ENCODE measurements around the gene TGFB2. TPM values are rescaled to one million over a fixed set of nuclear protein-coding genes. Genes with fewer than 3 reads are reported as not detected.

The TGFB2 gene
- total RNA-seq, 1 experiment from 2014 or later, result 2.5 TPM

DNA sequence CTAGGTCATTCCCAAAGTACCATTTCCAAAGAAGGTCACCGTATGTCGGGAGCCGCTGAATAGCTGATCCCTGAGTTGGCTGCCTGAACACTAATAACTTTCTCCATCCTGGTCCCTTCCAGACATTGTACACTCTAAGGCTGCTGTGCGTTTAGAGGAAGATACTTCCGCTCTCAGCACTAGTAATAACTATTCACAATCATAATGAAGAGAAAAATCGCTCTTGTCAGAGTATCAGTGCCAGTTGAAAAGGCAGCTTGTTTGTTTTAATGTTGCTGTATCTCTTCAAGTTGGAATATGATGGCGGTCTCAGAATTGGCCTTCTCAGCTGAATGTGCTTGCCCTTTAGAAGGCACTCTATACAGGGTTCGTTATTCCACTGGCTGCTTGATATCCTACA is 43.5 kb downstream of the TGFB2 start (continued):
- TF ChIP-seq CREM (CRISPR knock-in tag; IDR thresholded peaks at IDR 0.05) (no peak), ZNF138 (CRISPR knock-in tag; conservative IDR thresholded peaks at IDR 0.05) (no peak)
- TF ChIP-seq, protein P1, sequence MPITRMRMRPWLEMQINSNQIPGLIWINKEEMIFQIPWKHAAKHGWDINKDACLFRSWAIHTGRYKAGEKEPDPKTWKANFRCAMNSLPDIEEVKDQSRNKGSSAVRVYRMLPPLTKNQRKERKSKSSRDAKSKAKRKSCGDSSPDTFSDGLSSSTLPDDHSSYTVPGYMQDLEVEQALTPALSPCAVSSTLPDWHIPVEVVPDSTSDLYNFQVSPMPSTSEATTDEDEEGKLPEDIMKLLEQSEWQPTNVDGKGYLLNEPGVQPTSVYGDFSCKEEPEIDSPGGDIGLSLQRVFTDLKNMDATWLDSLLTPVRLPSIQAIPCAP (CRISPR knock-in tag; IDR thresholded peaks at IDR 0.05), result no peak

DNA sequence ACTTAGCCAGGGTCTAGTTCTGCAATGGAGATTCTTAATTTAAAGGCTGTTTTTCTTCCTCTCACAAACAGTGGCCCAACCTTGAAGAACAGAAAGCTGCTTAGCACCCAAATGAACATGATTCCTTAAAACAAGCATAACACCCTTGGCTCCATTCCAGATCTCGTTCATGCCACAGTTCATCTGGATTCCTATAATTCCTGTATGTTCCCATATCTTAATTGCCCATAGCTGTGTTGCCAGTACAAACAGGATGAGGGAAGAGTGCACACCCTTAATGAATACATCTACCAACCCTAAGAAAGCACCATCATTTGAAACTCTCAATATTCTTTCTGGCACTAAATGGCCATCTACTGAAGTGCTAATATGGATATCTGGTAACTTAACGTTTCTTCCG is 45.5 kb downstream of the TGFB2 start:
- TF ChIP-seq, protein P2, sequence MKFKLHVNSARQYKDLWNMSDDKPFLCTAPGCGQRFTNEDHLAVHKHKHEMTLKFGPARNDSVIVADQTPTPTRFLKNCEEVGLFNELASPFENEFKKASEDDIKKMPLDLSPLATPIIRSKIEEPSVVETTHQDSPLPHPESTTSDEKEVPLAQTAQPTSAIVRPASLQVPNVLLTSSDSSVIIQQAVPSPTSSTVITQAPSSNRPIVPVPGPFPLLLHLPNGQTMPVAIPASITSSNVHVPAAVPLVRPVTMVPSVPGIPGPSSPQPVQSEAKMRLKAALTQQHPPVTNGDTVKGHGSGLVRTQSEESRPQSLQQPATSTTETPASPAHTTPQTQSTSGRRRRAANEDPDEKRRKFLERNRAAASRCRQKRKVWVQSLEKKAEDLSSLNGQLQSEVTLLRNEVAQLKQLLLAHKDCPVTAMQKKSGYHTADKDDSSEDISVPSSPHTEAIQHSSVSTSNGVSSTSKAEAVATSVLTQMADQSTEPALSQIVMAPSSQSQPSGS (CRISPR knock-in tag; IDR thresholded peaks at IDR 0.05; ENCODE audit: borderline replicate concordance, low read depth), result no peak
- no peak for TF ChIP-seq KAT7 (CRISPR knock-in tag; IDR thresholded peaks at IDR 0.05; ENCODE audit: borderline replicate concordance)
- TF ChIP-seq, protein P3, sequence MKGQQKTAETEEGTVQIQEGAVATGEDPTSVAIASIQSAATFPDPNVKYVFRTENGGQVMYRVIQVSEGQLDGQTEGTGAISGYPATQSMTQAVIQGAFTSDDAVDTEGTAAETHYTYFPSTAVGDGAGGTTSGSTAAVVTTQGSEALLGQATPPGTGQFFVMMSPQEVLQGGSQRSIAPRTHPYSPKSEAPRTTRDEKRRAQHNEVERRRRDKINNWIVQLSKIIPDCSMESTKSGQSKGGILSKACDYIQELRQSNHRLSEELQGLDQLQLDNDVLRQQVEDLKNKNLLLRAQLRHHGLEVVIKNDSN (CRISPR knock-in tag; IDR thresholded peaks at IDR 0.05), result no peak

DNA sequence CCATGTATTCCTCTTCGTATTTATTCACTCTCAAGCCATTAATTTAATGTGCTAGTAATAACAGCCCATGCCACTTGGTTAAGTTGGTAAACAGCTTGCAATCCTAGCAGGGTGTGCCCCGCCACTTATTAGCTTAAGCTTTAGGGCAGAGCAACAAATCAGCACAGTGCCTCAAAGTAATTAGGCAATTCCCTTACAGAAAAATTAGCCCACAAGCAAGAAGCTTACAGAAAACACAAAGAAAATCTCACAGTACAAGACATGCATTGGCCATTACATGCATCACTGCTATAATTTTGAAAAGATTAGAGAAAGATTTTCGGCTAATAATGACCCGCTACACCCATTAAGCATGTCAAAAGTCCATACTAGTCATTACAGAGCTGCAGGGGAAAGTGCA is 47.6 kb downstream of the TGFB2 start:
- no peaks in the 10 kb centered on the region for H3K4me1 Mint-ChIP-seq
- TF ChIP-seq, protein P4, sequence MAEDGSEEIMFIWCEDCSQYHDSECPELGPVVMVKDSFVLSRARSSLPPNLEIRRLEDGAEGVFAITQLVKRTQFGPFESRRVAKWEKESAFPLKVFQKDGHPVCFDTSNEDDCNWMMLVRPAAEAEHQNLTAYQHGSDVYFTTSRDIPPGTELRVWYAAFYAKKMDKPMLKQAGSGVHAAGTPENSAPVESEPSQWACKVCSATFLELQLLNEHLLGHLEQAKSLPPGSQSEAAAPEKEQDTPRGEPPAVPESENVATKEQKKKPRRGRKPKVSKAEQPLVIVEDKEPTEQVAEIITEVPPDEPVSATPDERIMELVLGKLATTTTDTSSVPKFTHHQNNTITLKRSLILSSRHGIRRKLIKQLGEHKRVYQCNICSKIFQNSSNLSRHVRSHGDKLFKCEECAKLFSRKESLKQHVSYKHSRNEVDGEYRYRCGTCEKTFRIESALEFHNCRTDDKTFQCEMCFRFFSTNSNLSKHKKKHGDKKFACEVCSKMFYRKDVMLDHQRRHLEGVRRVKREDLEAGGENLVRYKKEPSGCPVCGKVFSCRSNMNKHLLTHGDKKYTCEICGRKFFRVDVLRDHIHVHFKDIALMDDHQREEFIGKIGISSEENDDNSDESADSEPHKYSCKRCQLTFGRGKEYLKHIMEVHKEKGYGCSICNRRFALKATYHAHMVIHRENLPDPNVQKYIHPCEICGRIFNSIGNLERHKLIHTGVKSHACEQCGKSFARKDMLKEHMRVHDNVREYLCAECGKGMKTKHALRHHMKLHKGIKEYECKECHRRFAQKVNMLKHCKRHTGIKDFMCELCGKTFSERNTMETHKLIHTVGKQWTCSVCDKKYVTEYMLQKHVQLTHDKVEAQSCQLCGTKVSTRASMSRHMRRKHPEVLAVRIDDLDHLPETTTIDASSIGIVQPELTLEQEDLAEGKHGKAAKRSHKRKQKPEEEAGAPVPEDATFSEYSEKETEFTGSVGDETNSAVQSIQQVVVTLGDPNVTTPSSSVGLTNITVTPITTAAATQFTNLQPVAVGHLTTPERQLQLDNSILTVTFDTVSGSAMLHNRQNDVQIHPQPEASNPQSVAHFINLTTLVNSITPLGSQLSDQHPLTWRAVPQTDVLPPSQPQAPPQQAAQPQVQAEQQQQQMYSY (CRISPR knock-in tag; IDR thresholded peaks at IDR 0.05), result no peak
- TF ChIP-seq ATF1 (CRISPR knock-in tag; IDR thresholded peaks at IDR 0.05), result no peak
- no peak for TF ChIP-seq MYBL2 (CRISPR knock-in tag; IDR thresholded peaks at IDR 0.05)
- TF ChIP-seq NFYB (CRISPR knock-in tag; conservative IDR thresholded peaks at IDR 0.05; ENCODE audit: low read depth), result no peak
- TF ChIP-seq, protein P5, sequence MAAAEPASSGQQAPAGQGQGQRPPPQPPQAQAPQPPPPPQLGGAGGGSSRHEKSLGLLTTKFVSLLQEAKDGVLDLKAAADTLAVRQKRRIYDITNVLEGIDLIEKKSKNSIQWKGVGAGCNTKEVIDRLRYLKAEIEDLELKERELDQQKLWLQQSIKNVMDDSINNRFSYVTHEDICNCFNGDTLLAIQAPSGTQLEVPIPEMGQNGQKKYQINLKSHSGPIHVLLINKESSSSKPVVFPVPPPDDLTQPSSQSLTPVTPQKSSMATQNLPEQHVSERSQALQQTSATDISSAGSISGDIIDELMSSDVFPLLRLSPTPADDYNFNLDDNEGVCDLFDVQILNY (CRISPR knock-in tag; IDR thresholded peaks at IDR 0.05), result no peak
- ChIA-PET CTCF (no interaction called here), POLR2A (no interaction called here)
- no peak overlapping the region for H3K27ac Mint-ChIP-seq
- no peak overlapping the region for H3K4me3 Mint-ChIP-seq
- no peaks in the 10 kb centered on the region for H3K27me3 Mint-ChIP-seq (ENCODE audit: low read depth)
- peaks cover 4% of the 10 kb centered on the region; the same call in 1 of the 2 replicates for H3K9me3 Mint-ChIP-seq
- no peaks in the 10 kb centered on the region for H3K36me3 Mint-ChIP-seq
- no peak for ATAC-seq
- DNase-seq (ENCODE audit: low spot score), result no peak

More for the DNA sequence above, 45.5 kb downstream of the TGFB2 start:
- Mint-ChIP-seq H3K27ac (no peak overlapping the region), H3K9me3 (peaks cover 4% of the 10 kb centered on the region; the same call in 1 of the 2 replicates), H3K4me1 (no peaks in the 10 kb centered on the region), H3K36me3 (no peaks in the 10 kb centered on the region), H3K27me3 (ENCODE audit: low read depth) (no peaks in the 10 kb centered on the region), H3K4me3 (no peak overlapping the region)
- no peak for DNase-seq (ENCODE audit: low spot score)
- ATAC-seq, result no peak
- ChIA-PET POLR2A (no interaction called here), CTCF (interaction anchor here (0.6 kb wide), 1 partner anchor 491 kb away, joined by 3 read pairs; no protein-coding TSS in a partner anchor)

GRCh38 chr1:218394416-218394815 is 49.3 kb downstream of the TGFB2 start:
- Mint-ChIP-seq H3K27me3 (ENCODE audit: low read depth) (no peaks in the 10 kb centered on the region), H3K4me3 (no peak overlapping the region), H3K27ac (no peak overlapping the region), H3K4me1 (no peaks in the 10 kb centered on the region), H3K9me3 (peaks cover 4% of the 10 kb centered on the region; the same call in 1 of the 2 replicates), H3K36me3 (no peaks in the 10 kb centered on the region)
- ATAC-seq (no peak), DNase-seq (ENCODE audit: low spot score) (no peak)
- ChIA-PET CTCF (interaction anchor here (0.7 kb wide), 1 partner anchor 151 kb away, joined by 4 read pairs; no protein-coding TSS in a partner anchor), POLR2A (no interaction called here)
- TF ChIP-seq, protein P5 (CRISPR knock-in tag; IDR thresholded peaks at IDR 0.05), result no peak
- TF ChIP-seq GRHL2 (CRISPR knock-in tag; IDR thresholded peaks at IDR 0.05; ENCODE audit: insufficient replicate concordance, severe bottlenecking) (no peak), MXD4 (CRISPR knock-in tag; IDR thresholded peaks at IDR 0.05; ENCODE audit: borderline replicate concordance) (no peak), ZNF232 (CRISPR knock-in tag; IDR thresholded peaks at IDR 0.05) (no peak), KAT7 (CRISPR knock-in tag; IDR thresholded peaks at IDR 0.05; ENCODE audit: borderline replicate concordance) (no peak), CREM (CRISPR knock-in tag; IDR thresholded peaks at IDR 0.05) (no peak)
- TF ChIP-seq, protein P6, sequence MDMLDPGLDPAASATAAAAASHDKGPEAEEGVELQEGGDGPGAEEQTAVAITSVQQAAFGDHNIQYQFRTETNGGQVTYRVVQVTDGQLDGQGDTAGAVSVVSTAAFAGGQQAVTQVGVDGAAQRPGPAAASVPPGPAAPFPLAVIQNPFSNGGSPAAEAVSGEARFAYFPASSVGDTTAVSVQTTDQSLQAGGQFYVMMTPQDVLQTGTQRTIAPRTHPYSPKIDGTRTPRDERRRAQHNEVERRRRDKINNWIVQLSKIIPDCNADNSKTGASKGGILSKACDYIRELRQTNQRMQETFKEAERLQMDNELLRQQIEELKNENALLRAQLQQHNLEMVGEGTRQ (CRISPR knock-in tag; IDR thresholded peaks at IDR 0.05), result no peak

Data from WTC11 (cell line).